Amniotic epithelial cell (primary cell): Measurements from ENCODE around the gene RTTN.
A peak's percentile ranks its signal among the peaks of the same experiment; 100 is the strongest.
"Not testable (repeated sequence)": the region's sequence is repeated elsewhere in the genome, so short reads cannot be mapped to it uniquely, and the experiment has no call there.

Experiments used
- DNase-seq: peaks from one replicate; pipeline ENCODE4 v3.0.0-alpha.2; 2010; ENCODE audit warnings: low read depth

RTTN gene

DNA sequence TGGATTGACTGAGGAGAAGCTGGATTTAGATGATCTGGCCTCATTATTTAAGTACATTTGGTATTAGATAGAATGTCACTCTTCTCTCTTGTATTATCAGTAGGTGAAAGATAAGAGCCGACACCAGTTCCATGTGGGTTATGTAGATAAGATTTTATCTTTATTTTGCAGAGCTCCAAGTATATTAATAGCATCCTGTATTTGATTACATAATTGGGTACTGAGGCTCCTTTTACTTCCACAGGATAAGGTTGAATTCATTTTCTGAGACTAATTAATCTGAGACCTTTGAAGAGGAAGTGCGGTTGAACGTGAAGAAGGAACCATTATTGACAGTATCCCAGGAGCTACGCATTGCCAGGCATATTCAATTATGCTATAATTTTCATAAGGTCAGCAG lies 225.0 kb downstream of the RTTN start:
- no peak for DNase-seq

DNA sequence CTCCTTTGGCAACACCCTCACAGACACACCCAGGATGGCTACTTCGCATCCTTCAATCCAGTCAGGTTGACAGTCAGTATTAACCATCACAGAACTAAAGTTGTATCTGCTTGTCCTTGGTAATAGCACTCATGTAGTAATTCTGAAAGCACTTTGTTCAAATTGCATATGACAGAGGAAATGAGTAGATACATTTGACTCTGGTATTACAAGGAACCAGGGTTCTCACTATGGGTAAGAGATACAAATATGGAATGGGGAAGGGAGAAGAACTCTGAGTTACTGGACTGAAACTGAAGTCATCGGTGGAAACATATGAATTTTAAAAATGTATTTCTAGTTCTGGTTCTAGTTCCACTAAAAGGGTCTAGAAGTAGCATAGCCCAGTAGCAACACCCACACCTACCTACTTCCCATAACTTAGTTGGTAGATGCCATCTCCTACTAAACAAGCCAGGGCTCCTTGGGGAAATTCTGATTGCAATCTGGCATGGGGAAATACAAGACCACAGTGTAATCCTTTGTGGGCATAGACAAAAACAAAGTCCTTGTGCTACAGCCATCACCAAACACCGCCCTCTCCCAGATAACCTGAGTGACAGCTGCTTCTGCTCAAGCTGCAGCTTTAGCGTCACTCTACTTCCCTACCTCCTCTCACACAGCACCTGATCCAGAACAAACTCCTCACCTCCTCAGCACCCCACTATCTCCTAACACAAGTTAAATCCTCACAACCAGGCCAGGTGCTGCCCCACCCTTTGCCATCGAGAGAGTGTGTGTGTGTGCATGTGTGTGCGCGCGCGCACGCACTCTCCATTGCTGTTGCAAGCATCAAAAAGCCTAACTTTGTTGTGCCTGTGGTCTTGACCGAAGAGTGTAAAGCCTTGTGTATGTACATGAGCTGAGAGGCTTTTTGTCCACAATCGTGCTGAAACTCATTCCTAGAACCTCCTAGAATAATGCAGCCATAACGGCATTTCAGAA lies 226.5 kb downstream of the RTTN start:
- DNase-seq, result no peak

DNA sequence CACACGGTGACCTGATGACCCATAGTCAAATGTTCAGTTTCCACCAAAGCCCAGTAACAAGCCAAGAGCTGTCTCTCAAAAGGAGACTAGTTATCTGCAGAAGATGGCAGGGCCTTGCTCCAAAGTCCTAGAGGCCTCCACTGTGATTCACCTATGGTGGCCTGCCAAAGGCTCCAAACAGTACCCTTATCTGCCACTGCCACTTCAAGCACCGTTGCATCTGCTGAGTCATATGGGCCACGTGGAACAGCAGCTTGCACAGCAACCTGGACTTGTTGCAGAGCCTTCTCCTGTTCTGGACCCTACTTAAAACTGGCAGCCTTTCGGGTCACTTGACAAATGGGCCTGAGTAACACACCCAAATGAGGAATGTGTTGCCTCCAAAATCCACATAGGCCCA lies 230.2 kb downstream of the RTTN start:
- DNase-seq, result not testable (repeated sequence)

DNA sequence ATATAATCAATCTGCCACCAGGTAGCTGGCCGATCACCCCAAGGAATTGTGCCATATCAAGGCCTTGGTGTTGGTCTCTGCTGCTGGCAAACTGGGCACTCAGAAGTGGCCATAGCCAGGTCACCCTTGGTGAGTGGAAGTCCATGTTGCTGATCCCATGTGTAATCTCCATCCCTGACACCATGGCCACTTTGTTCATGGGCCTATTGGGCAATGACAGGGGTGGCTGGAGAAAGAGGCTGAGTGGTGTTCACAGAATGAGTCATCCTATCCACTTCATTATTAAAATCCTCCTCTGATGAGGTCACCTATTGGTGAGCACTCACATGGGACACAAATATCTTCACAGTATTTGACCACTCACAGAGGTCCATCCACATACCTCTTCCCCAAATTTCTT lies 231.1 kb downstream of the RTTN start:
- peak; percentile 49 for DNase-seq

DNA sequence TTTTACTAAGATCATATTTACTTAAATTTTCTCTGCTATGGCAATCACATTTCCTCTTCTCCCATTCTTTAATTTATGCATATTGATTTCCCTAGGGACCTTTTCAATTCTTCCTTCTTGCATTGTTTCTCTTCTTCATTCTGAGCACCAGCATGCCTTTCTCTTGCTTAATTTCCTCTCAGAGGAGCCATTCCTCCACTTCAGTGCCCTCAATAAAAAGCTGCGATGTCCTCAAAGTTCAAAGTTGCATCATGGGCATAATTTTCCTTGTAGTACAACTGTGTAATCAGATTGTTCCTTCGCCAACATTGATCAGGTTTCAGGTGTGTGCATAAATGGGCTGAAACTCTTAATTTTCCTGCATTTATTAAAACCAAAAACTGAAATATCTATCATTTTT lies 236.0 kb downstream of the RTTN start:
- DNase-seq, result no peak

DNA sequence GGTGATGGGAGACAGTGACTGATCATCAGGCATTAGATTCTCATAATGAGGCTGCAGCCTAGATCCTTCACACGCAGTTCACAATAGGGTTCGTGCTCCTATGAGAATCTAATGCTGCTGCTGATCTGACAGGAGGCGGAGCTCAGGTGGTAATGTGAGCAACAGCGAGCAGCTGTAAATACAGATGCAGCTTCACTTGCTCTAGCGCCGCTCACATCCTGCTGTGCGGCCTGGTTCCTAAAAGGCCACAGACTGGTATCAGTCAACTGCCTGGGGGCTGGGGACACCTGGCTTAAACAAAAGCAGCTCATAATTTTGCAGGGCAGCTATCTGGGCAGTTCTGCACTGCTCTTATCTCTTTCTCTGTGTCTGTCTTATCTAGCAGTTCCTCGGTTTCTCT lies 237.4 kb downstream of the RTTN start:
- DNase-seq, result no peak

DNA sequence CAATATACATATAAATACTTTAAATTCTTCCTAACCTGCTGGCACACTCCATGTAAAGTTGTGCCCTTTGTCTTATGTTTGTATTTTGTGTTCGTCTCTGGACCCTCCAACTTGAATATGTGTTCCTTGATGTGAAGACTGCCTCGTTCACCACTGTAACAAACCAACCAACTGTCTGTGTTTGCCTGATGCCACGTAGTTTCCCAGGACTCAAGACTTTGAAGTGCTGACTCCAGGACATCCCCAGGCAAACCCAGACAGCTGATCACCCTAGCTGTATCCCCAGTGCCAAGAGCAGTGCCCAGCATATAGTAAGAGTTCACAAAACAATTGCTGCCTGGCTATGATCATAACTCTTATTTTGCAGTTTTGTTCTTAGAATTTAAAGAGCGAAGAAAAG lies 242.3 kb downstream of the RTTN start:
- DNase-seq, result no peak

DNA sequence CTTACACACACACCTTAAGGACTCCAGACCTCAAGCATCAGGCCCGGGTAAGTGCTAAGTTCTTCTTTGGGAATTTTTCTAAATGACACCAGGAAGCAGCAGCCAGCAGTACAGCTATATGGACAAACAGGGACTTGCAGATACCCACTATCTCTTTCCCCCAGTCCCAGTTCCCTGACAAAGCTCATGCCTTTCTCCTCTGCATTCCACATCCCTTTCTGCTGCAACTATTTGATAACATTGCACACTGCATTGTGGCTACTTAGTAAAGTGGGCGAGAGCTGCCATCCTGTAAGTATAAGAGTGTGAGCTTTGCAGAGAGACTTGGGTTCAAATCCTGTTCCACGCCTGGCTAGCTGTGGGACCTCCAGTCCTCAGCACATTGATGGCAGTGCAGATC lies 243.8 kb downstream of the RTTN start:
- DNase-seq, result no peak

DNA sequence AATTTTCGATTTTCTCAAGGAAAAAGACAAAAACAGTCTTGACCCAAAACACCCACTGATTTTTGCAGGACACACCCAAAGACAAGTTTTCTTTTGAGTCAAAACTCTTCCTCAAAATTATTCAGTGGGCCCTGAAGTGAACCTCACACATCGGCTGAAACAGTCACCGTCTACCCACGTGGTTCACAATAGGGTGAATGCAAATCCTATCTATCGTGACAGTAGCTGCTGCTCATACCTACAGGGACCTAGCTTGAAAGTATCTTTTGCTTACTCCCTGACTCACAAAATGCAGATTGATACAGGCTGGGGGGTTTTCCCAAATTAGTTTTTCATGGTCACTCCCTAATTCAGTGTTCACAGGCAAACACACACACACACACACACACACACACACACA lies 247.1 kb downstream of the RTTN start:
- DNase-seq, result no peak

DNA sequence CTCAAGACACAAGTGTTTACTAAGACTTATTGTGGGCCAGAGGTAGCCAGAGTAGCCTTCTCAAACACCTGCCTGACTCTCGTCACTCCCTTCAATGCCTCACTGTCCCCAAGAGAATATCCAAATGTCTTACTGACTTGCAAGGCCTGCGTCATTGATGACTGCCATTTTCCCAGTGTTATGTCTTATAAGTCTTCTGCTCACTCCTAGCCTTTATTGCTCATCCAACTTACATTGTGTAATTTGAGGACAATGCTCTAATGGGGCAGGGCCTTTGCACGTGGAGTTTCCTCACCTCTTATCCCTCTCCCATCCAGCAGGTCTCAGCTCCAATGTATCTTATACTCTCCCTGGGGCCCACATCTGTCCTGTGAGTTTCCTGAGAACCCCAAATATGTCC lies 247.7 kb downstream of the RTTN start:
- DNase-seq, result no peak

DNA sequence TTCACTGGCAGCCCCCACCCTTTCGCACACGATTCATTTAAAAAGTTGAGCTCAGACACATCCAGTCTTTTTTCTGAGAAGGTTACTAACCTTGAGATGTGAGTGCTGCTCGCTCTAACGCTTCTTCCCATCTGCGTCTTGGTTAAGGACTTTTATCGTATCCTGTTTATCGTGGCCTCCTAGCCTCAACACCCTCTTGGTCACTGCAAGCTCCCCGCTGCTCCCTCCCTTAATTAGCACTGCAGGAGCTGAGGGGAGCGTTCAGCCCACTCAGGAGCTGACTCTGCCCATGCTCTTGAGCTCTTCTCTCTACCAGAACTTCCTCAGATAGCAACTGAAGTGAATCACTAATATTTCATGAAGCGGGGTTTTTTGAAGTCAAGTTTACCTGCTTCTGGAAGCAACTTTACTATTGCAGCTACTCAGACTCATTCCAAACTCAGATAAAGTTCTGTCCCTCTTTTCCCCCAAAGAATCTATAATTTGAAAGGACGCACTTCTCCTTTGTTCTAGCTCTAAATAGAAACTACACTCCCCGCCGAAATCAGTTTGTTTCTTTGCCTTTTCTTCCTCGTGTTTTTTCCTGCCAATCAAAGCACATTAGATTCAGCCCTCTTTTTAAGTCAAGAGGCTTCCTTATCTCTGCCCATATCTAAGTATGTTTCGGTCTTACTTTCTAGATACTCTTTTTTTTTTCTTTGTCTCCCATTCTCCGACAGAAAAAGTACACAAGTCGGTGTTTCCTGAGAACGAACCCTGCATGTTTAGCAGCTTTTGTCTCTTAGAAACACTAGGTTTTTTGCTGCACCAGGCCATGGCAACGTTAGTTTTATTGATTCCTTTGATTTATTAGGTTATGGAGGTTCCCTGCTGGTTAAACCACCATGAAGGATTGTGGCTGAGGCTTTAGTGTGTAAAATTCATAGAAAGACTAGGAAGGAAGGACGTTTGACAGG lies 248.5 kb downstream of the RTTN start:
- no peak for DNase-seq

DNA sequence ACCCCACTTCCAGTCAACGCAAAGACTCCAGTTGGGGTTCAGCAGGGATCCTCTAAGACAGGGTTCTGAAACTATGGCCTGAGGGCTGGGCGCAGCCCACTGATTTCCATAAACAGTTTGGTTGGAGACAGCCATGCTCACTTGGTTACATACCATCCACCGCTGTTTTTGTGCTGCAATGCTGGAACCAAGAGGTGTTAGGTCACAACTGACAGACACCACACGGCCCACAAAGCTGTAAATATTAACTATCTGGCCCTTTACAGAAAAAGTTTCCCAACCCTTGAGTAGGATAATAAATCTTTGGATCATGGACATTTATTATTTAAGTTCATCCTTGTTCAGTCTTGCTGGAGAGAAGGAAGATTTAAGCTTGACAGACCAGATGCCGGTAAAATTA lies 249.4 kb downstream of the RTTN start:
- peak; percentile 23 for DNase-seq

DNA sequence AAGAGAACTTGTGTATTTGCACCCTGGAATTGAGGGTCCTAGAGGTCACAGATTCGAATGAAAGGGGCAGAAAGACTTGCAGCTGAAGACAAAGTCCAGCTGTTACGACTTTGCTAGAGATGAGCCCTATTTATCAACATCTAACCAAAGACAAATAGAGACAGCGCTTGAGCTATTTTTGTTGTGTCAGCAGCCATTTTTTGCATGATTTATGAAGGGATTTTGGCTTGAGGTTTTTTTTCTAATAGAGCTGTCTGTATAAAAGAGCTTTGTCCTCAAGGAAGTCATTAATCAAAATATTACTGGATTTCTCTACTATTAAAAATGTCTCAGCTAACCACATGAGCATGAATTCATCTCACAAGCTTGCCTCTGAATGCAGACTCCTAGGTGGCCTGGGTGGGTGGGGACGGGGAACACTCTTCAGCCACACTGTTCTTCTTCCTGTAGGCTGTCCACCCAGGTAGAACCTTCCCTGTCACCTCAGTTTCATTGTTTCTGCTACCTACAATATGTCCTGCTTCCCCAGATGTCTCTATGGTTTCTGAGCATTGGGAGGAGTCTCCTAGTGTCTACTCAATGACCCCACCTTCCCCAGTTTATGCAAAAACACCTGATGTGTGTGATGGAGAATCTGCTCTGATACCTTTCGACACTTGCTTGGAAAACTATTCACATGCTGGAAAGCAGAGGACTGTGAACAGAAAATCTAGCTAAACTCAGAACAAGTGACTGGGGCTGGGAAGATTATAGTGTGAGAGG lies 250.6 kb downstream of the RTTN start:
- DNase-seq, result peak; percentile 64

DNA sequence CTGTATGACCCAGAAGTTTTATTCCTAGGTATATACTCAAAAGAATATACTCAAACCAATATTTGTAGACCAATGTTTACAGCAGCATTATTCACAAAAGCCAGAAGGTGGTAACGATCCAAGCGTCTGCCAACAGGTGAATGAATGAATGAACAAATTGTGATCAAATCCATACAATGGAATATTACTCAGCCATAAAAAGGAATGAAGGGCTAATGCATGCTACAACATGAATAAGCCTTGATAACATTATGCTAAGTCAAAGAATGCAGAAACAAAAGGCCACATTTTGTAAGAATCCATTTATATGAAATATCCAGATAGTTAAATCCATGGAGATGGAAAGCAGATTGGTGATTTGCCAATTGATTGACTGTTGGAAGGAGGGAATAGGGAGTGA lies 252.3 kb downstream of the RTTN start:
- DNase-seq, result no peak
